GM12864 (cell line): ENCODE data around the gene FZD4.

Experiments
- DNase-seq: peaks from one replicate; pipeline ENCODE4 v3.0.0-alpha.2; 2011; ENCODE audit warnings: low read depth
- H3K4me3 ChIP-seq: 2 replicates; pipeline ENCODE4 v1.5.1; 2011; ENCODE audit warnings: mild to moderate bottlenecking, low read depth, low read length, control low read depth
- CTCF ChIP-seq: IDR thresholded peaks from 2 replicates; pipeline ENCODE4 v1.5.1; 2011; ENCODE audit warnings: low read depth, mild to moderate bottlenecking, moderate library complexity, low read length, control low read depth, inconsistent platforms; ENCODE audit errors: missing control alignments

The FZD4 gene

GRCh38 chr11:86926975-86927374 is 28.2 kb downstream of the FZD4 start:
- H3K4me3 ChIP-seq = no peak overlapping the region
- TF ChIP-seq CTCF = no peak
- DNase-seq = no peak

GRCh38 chr11:86923999-86924766 is 31.0 kb downstream of the FZD4 start:
- H3K4me3 ChIP-seq = no peak overlapping the region

GRCh38 chr11:86922225-86922624 is 33.0 kb downstream of the FZD4 start:
- DNase-seq = no peak
- no peak for TF ChIP-seq CTCF
- no peak overlapping the region for H3K4me3 ChIP-seq

More at GRCh38 chr11:86923999-86924766, 31.0 kb downstream of the FZD4 start:
- DNase-seq = no peak
- no peak for TF ChIP-seq CTCF

GRCh38 chr11:86919557-86920210 is 35.5 kb downstream of the FZD4 start:
- peak; percentile 66 for TF ChIP-seq CTCF
- no peak overlapping the region for H3K4me3 ChIP-seq
- DNase-seq = no peak

- TF ChIP-seq CTCF = no peak
- no peak for DNase-seq
- H3K4me3 ChIP-seq = no peak overlapping the region
Measured at GRCh38 chr11:86918973-86919372, 36.2 kb downstream of the FZD4 start.

DNA sequence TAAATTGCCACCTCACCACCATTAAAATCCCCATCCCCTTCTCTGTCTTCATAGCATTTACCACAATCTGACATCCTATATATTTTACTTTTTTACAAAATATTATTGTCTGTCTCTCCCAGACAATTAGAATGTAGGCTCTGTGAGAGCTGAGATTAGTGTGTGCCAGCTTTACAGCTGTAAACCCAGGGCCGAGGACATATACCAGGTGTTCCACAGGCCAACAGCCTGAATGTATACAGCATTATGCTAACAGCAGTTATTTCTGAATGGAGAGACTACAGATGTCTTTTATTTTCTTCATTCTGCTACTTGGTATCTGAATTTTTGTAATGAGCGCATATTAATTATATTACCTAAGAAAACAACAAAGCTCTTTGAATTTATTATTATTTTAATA is 36.7 kb downstream of the FZD4 start:
- no peak for TF ChIP-seq CTCF
- no peak overlapping the region for H3K4me3 ChIP-seq
- DNase-seq = no peak
